ENCODE measurements around the gene TULP1.

The TULP1 gene

GRCh38 chr6:35553315-35553714, 40.6 kb upstream of the TULP1 start:
- Histone ChIP-seq H3K4me3 (ENCODE audit: low read depth in 1 of 2, low read length in 1 of 2) (no peak overlapping the region), H3K9me3 (no peaks in the 10 kb centered on the region), H3K27ac (no peak overlapping the region), H3K4me1 (ENCODE audit: control insufficient read depth in 1 of 2, insufficient read depth in 1 of 2, low read depth in 1 of 2, low read length in 1 of 2) (no peaks in the 10 kb centered on the region), H3K27me3 (no peaks in the 10 kb centered on the region), H3K36me3 (no peaks in the 10 kb centered on the region)
- TF ChIP-seq CTCF (IDR thresholded peaks at IDR 0.05): no peak

GRCh38 chr6:35552285-35552917, 39.7 kb upstream of the TULP1 start:
- Histone ChIP-seq H3K27ac (no peak overlapping the region), H3K4me1 (ENCODE audit: control insufficient read depth in 1 of 2, insufficient read depth in 1 of 2, low read depth in 1 of 2, low read length in 1 of 2) (no peaks in the 10 kb centered on the region), H3K27me3 (no peaks in the 10 kb centered on the region), H3K36me3 (no peaks in the 10 kb centered on the region), H3K9me3 (no peaks in the 10 kb centered on the region), H3K4me3 (ENCODE audit: low read depth in 1 of 2, low read length in 1 of 2) (no peak overlapping the region)
- peak; percentile 93 for TF ChIP-seq CTCF (IDR thresholded peaks at IDR 0.05)

- no peak for TF ChIP-seq CTCF (IDR thresholded peaks at IDR 0.05)
- Histone ChIP-seq H3K27ac (no peak overlapping the region), H3K27me3 (no peaks in the 10 kb centered on the region), H3K36me3 (no peaks in the 10 kb centered on the region), H3K4me1 (ENCODE audit: control insufficient read depth in 1 of 2, insufficient read depth in 1 of 2, low read depth in 1 of 2, low read length in 1 of 2) (no peaks in the 10 kb centered on the region), H3K4me3 (ENCODE audit: low read depth in 1 of 2, low read length in 1 of 2) (no peak overlapping the region), H3K9me3 (no peaks in the 10 kb centered on the region)
Observed at GRCh38 chr6:35550437-35550836, 37.7 kb upstream of the TULP1 start.

GRCh38 chr6:35547676-35548075, 35.0 kb upstream of the TULP1 start:
- Histone ChIP-seq H3K4me1 (ENCODE audit: control insufficient read depth in 1 of 2, insufficient read depth in 1 of 2, low read depth in 1 of 2, low read length in 1 of 2) (no peaks in the 10 kb centered on the region), H3K9me3 (no peaks in the 10 kb centered on the region), H3K4me3 (ENCODE audit: low read depth in 1 of 2, low read length in 1 of 2) (no peak overlapping the region), H3K36me3 (no peaks in the 10 kb centered on the region), H3K27ac (no peak overlapping the region), H3K27me3 (no peaks in the 10 kb centered on the region)
- no peak for TF ChIP-seq CTCF (IDR thresholded peaks at IDR 0.05)

GRCh38 chr6:35544769-35545361, 32.2 kb upstream of the TULP1 start:
- H3K9me3 ChIP-seq: no peaks in the 10 kb centered on the region
- H3K4me1 ChIP-seq (ENCODE audit: control insufficient read depth in 1 of 2, insufficient read depth in 1 of 2, low read depth in 1 of 2, low read length in 1 of 2): no peaks in the 10 kb centered on the region
- no peaks in the 10 kb centered on the region for H3K27me3 ChIP-seq
- H3K36me3 ChIP-seq: no peaks in the 10 kb centered on the region
- no peak overlapping the region for H3K27ac ChIP-seq
- TF ChIP-seq CTCF (IDR thresholded peaks at IDR 0.05): no peak
- no peak overlapping the region for H3K4me3 ChIP-seq (ENCODE audit: low read depth in 1 of 2, low read length in 1 of 2)

All from neutrophil (primary cell).